GM06990 (cell line): ENCODE measurements around the gene SPTLC2.

ENCODE experiments used
- DNase-seq: peaks from one replicate; pipeline ENCODE4 v3.0.0-alpha.2; 2011; ENCODE audit not compliant: insufficient read length; ENCODE audit errors: extremely low read depth
- H3K27me3 ChIP-seq: replicated peaks from 2 replicates; pipeline ENCODE4 v1.6.0; 2011; ENCODE audit warnings: low read length; ENCODE audit not compliant: control insufficient read depth, insufficient read depth
- H3K36me3 ChIP-seq: 2 replicates; pipeline ENCODE4 v1.5.1; 2011; ENCODE audit warnings: low read length; ENCODE audit not compliant: control insufficient read depth, insufficient read depth
- H3K4me3 ChIP-seq: replicated peaks from 2 replicates; pipeline ENCODE4 v1.5.1; 2011; ENCODE audit warnings: low read depth, mild to moderate bottlenecking, control low read depth, low read length
- TF ChIP-seq, protein P1 (sequence below): IDR thresholded peaks from 2 replicates; pipeline ENCODE4 v1.5.1; 2011; ENCODE audit warnings: low read length, control low read depth, mild to moderate bottlenecking, inconsistent platforms; ENCODE audit not compliant: insufficient read depth, poor library complexity, severe bottlenecking

Gene SPTLC2

GRCh38 chr14:77609922-77610321, 6.5 kb downstream of the SPTLC2 start:
- H3K27me3 ChIP-seq = no peaks in the 10 kb centered on the region
- DNase-seq = no peak
- no peak overlapping the region for H3K4me3 ChIP-seq
- no peaks in the 10 kb centered on the region for H3K36me3 ChIP-seq
- TF ChIP-seq, protein P1, sequence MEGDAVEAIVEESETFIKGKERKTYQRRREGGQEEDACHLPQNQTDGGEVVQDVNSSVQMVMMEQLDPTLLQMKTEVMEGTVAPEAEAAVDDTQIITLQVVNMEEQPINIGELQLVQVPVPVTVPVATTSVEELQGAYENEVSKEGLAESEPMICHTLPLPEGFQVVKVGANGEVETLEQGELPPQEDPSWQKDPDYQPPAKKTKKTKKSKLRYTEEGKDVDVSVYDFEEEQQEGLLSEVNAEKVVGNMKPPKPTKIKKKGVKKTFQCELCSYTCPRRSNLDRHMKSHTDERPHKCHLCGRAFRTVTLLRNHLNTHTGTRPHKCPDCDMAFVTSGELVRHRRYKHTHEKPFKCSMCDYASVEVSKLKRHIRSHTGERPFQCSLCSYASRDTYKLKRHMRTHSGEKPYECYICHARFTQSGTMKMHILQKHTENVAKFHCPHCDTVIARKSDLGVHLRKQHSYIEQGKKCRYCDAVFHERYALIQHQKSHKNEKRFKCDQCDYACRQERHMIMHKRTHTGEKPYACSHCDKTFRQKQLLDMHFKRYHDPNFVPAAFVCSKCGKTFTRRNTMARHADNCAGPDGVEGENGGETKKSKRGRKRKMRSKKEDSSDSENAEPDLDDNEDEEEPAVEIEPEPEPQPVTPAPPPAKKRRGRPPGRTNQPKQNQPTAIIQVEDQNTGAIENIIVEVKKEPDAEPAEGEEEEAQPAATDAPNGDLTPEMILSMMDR = no peak

DNA sequence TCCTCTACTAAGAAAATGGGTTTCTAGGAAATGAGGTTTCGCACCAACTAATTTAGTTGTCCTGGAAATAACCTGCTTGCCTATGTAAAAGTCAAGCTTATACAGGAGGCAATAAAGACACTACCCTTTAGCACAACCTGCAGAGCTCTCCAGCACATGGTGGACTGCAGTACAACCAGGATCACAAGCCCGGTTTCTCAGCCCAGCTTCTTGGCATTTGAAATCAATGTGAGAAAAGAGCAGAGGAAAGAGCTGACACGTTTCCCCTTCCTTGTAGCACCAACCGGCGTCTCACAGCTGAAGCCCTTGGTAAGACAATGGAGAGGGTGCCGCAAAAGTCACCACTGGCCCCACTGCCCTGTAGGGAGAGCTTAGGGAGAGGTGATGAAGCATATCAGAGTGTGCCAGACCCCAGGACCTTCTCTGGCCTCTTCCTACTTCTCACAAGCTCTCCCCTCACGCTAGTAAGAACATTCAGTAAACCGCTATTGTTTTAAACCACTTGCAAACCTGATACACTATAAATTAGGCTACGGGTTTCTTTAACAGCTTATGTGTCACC, 8.6 kb downstream of the SPTLC2 start:
- no peak overlapping the region for H3K4me3 ChIP-seq
- no peaks in the 10 kb centered on the region for H3K27me3 ChIP-seq
- peak; percentile 12 for DNase-seq
- TF ChIP-seq, protein P1 = no peak
- no peaks in the 10 kb centered on the region for H3K36me3 ChIP-seq

GRCh38 chr14:77605392-77605972, 11.0 kb downstream of the SPTLC2 start:
- no peaks in the 10 kb centered on the region for H3K36me3 ChIP-seq
- TF ChIP-seq, protein P1 = no peak
- H3K27me3 ChIP-seq = no peaks in the 10 kb centered on the region
- H3K4me3 ChIP-seq = no peak overlapping the region
- no peak for DNase-seq

- TF ChIP-seq, protein P1 = peak; percentile 45
- Histone ChIP-seq H3K27me3 (no peaks in the 10 kb centered on the region), H3K4me3 (no peak overlapping the region), H3K36me3 (no peaks in the 10 kb centered on the region)
- DNase-seq = no peak
Measured at GRCh38 chr14:77603654-77604255, 12.7 kb downstream of the SPTLC2 start.

DNA sequence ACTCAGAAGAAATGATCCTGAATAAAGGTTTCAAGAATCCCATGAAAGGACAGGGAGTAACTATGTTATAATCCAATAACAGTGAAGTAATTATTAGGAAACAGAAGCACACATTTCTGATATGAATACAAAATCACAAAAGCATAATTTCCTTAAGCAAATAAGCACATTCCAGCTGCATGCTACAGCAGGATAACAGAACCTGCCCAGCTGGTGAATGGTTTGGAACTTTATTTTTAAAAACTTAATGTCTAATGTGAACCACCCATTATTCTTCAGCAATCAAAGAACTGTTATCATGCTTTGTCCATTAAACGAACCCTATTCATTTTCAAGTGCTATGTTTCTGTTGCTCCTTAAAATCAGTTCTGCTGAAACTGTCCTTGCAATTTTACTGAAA, 13.4 kb downstream of the SPTLC2 start:
- TF ChIP-seq, protein P1 = no peak
- DNase-seq = no peak
- Histone ChIP-seq H3K4me3 (no peak overlapping the region), H3K36me3 (no peaks in the 10 kb centered on the region), H3K27me3 (no peaks in the 10 kb centered on the region)
